ENCODE results near the gene HPS4.
"Not testable (repeated sequence)": the region's sequence is repeated elsewhere in the genome, so short reads cannot be mapped to it uniquely, and the experiment has no call there.

HPS4 gene

GRCh38 chr22:26483439-26484359, at the start of gene HPS4, which contains the start of gene SRRD:
TSS of gene HPS4 (minus strand) at chr22:26483783. CDS start at chr22:26481762, 2,021 bp downstream.
TSS of gene SRRD (plus strand) at chr22:26483877. CDS start at chr22:26483891, 14 bp downstream.
- DNase-seq, result peak; percentile 74

DNA sequence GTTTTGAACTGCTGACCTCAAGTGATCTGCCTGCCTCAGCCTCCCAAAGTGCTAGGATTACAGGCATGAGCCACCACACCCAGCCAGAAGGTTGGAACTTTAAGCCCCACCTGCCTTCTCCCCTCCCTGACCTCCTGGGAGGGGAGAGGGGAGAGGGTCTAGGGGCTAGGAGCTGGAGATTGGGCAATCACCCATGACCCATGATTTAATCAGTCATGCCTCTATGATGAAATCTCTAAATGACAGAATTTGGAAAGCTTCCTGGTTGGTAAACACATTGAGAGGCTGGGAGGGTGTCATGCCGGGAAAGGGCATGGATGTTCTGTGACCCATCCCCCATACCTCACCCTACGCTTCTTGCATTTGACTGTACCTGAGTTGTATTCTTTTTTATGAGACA, 45.8 kb upstream of the HPS4 start:
- DNase-seq, result peak; percentile 24

- DNase-seq, result not testable (repeated sequence)
These were observed 44.9 kb upstream of the HPS4 start for GRCh38 chr22:26528518-26528917.

DNA sequence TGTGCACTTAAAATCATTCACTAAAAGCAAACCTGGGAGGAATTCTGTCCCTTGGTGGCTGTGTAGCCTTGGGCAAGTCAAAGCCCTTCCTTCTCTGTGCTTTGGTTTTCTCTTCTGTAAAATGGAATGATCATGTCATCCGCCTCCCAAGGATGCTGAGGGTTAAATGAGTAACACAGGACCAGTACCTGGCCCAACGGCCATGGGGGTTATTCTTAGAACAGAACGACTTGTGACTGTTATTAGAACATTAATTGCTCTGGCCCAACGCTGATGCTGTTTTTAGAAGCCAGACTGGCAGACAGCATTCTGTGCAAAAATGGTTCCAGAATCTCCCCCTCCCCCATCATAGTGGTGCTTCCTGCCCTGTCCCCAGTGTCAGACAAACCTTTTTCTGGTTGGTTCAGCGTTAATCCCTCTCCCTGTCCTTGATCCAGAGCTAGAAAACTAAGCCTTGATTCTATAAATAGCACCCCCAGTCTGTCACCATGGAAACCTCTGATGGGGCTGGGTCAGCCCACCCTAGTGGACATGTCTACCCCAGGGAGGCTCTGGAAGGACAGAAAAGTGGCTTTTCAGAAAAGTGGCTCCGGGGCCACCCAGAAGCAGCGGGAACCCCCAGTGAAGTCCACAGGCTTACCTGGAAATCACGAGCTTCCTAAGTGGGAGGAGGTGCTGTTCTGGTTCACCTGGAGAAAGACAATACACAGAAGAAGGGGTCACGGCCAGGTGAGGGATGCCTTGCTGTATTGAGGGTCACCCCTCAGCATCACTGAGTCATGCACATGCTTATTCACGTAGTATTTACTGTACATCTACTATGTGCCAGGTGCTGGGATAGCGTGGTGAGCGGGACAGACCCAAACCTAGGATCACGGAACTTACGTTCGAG, 44.2 kb upstream of the HPS4 start:
- DNase-seq, result no peak

- DNase-seq, result no peak
These were observed 43.6 kb upstream of the HPS4 start for GRCh38 chr22:26527167-26527566.

DNA sequence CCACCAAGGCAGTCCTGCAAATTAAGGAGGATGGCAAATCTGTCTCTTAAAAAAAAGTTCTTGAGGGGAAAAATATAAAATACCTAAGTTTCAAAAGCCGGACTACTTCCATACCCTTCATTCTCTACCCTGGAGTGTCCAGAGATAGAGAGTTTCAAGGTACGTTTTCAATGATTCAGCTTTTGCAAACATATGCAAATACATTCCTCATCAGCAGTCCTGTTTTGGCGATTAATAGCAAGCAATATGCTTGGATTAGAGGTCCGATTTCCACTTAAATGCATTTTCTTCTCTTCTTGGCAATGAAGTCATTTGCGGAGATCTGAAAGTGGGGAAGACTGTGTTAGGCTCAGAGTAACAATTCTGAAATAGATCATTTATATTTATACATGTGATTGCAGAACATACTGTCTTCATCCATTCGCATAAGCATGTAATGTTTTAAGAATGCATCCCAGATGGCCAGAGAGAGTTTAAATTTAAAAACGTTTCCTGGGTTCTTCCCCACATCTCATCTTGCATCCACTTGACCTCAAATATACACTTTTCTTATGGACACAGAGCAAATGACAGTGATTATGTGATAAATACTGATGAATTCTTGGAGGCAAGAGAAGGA, 42.5 kb upstream of the HPS4 start:
- no peak for DNase-seq

DNA sequence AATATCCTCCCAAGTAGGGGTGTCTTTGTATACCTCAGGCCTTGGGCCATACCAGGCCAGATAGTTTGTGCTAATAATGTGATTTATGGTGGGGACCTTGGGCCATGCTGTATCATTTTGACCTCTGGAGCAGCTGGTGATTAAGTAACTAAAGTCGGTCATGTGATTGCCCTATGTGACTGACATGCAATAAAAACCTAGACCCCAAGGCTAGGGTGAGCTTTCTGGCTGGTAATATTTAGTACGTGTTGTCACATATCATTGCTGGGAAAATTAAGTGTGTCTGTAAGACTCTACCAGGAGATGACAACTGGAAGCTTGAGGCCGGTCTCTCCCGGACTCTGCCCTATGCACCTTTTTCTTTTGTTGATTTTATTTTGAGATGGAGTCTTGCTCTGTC, 41.3 kb upstream of the HPS4 start:
- DNase-seq, result no peak

GRCh38 chr22:26522592-26522991, 39.0 kb upstream of the HPS4 start:
- DNase-seq, result no peak

GRCh38 chr22:26522012-26522411, 38.4 kb upstream of the HPS4 start:
- DNase-seq, result no peak

GRCh38 chr22:26517429-26517828, 33.8 kb upstream of the HPS4 start:
- DNase-seq, result no peak

DNA sequence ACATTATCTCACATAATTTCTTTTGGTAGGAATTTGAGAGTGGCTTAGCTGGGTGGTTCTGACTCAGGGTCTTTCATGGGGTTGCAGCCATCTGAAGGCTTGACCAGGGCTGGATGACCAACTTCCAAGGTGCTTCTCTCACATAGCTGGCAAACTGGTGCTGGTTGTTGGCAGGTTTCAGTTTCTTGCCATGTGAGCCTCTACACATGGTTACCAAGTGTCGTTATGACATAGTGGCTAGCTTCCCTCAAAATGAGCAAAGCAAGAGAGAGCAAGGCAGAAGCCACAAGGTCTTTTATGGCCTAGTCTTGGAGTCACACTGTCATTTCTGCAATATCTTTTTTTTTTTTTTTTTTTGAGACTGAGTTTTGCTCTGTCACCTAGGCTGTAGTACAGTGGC, 32.9 kb upstream of the HPS4 start:
- DNase-seq, result no peak

GRCh38 chr22:26515931-26516330, 32.3 kb upstream of the HPS4 start:
- DNase-seq, result no peak

DNA sequence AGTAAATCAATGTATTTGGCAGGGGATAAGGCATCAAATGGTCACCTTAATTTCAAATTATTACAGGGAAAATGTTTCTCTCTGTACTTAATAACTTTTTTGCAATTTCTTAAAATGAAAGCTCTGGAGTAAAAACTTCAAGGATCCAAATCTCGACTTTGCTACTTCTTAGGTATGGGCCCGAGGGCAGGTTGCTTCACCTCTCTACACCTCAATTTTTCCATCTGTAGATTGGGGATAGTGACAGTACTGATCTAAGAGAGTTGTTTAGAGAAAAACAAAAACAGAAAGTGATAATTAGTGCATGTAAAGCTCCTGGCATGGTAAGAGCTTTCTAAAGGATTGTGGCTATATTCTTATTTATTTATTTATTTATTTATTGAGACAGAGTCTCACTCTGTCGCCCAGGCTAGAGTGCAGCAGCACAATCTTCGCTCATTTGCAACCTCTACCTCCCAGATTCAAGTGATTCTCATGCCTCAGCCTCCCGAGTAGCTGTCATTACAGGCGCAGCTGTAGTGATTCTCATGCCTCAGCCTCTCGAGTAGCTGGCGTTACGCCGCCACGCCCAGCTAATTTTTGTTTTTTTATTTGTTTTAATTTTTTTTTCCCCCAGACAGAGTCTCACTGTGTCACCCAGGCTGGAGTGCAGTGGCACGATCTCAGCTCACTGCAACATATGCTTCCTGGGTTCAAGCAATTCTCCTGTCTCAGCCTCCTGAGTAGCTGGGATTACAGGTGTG, 31.0 kb upstream of the HPS4 start:
- no peak for DNase-seq

- DNase-seq, result no peak
These were observed 30.3 kb upstream of the HPS4 start for GRCh38 chr22:26513838-26514237.

- peak; percentile 87 for DNase-seq
These were observed 28.7 kb upstream of the HPS4 start, which contains the start of gene TFIP11 for GRCh38 chr22:26512149-26512793. TSS of gene TFIP11 (minus strand) at chr22:26512473. CDS start at chr22:26510272, 2,201 bp downstream.

- DNase-seq, result no peak
These were observed 24.6 kb upstream of the HPS4 start for GRCh38 chr22:26508148-26508547.

- DNase-seq, result no peak
These were observed 20.2 kb upstream of the HPS4 start for GRCh38 chr22:26503758-26504157.

- no peak for DNase-seq
These were observed 19.3 kb upstream of the HPS4 start for GRCh38 chr22:26502688-26503561.

DNA sequence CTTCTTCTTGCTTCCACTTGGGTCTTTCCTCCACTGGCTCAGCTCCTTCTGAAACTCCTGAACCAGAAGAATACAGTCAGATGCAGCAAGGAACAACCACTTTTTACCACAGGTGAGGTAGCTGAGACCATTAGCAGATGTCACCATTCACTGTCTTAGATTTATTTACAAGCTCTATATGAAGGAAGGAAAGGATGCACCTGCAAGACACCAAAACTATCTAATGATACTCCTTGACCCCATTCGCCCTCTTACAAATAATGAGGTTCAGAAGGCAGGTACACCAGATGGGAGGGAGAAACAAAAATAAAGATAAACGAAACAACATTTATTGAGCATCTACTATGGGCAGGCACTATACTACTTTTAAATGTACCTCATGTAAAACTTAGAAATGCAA, 18.4 kb upstream of the HPS4 start:
- no peak for DNase-seq

DNA sequence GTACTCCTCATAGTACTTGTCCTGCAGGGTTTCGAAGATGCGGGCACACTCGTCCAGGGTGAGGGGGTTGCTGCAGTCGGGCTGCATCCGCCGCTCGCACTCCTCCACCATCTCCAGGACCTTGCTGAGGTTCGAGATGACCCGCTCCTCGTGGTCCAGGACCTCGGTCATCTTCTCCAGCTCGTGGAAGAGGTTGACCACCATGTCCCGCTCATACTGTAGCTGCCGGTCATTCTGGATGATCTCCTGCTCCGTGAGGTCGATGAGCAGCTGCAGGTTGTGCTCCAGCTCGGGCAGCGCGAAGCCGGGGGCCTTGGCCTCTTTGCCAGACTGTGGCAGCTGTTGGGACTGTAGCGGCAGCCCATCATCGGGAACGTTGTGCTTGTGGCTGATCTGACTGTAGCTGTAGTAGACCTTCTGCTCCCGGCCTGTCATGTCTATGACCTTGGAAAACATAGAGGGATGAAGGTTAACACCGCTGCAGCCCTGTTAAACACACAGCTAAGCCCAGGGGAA, 15.7 kb upstream of the HPS4 start:
- no peak for DNase-seq

DNA sequence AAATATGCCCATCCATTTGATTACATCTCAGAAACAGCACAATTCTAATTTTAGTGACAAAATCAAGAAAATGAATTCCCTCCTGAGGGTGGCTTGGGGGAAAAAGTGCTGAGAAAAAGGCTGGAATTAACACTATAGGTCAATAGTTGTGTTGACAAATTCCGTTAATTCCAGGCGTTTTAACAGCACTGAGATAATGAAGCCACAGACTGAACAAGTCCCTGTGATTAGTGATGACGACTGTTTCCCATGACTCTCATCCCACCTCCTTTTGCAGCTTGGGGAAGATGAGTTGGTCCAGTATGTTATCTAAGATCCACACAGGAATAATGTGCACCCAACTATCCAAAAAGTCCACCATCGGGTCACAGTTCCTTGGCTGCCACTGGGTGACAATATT, 12.9 kb upstream of the HPS4 start:
- DNase-seq, result no peak
